ENCODE measurements around the gene XRN2. TPM values are rescaled to one million over a fixed set of nuclear protein-coding genes. Genes with fewer than 3 reads are reported as not detected.

XRN2 gene
- total RNA-seq, 1 experiment from 2014 or later = 77.7 TPM

DNA sequence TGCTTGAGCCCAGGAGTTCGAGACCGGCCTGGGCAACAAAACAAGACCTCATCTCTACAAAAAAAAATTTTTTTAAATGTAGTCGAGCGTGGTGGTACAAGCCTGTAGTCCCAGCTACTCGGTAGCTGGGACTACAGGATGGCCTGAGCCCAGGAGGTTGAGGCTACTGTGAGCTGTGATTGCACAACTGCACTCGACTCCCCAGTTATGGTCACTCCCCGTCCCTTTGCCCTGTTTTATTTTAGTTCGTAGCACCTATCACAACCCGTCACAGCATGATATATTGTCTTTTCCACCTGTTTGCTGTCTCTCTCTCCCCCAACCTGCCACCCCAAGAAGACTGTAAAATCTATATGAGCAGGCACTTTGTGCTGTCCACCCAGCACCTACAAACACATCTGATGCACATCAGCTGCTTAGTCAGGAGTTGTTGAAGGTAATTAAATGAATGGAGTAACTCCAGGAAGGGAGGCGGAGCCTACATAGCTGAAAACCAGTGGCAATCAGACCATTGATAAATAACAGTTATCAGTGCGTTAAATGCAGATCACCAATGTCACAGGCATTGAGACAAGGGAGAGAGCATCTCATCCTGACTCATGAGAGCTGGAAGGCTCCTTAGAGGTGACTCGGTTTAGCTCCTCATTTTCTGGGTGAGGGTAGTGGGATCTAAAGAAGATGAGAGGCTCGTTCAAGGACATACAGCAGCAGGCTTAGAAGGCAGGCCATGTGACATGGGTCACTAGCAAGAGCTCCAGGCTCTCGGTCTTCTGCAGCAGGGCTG is 14.4 kb upstream of the XRN2 start:
- intact Hi-C loops (cut with micrococcal nuclease; ENCODE audit: unreplicated experiment) = no loop called here
- no peak overlapping the region for H3K4me3 ChIP-seq (ENCODE audit: low read depth in 2 of 2, low read length in 2 of 2)
- TF ChIP-seq TCF7L2 (IDR thresholded peaks at IDR 0.05; ENCODE audit: low read depth, low read length) = no peak
- TF ChIP-seq, protein P1, sequence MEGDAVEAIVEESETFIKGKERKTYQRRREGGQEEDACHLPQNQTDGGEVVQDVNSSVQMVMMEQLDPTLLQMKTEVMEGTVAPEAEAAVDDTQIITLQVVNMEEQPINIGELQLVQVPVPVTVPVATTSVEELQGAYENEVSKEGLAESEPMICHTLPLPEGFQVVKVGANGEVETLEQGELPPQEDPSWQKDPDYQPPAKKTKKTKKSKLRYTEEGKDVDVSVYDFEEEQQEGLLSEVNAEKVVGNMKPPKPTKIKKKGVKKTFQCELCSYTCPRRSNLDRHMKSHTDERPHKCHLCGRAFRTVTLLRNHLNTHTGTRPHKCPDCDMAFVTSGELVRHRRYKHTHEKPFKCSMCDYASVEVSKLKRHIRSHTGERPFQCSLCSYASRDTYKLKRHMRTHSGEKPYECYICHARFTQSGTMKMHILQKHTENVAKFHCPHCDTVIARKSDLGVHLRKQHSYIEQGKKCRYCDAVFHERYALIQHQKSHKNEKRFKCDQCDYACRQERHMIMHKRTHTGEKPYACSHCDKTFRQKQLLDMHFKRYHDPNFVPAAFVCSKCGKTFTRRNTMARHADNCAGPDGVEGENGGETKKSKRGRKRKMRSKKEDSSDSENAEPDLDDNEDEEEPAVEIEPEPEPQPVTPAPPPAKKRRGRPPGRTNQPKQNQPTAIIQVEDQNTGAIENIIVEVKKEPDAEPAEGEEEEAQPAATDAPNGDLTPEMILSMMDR (IDR thresholded peaks at IDR 0.05) = no peak
- H3K9me3 ChIP-seq (ENCODE audit: control insufficient read depth, insufficient read depth, low read depth, low read length) = no peaks in the 10 kb centered on the region
- H3K27me3 ChIP-seq (ENCODE audit: control insufficient read depth, insufficient read depth, low read length) = no peaks in the 10 kb centered on the region
- ATAC-seq (no peak), DNase-seq (ENCODE audit: low read depth, low spot score) (no peak)
- no peak overlapping the region for H3K27ac ChIP-seq (ENCODE audit: low read length)
- H3K36me3 ChIP-seq (ENCODE audit: control insufficient read depth, insufficient read depth, low read length) = no peaks in the 10 kb centered on the region
- POLR2A ChIA-PET = no interaction called here
- in situ Hi-C loops (cut with HindIII; ENCODE audit: low pct_unique_long_range_greater_than_20kb, low sequenced_read_pairs) = no loop called here
- BruUV-seq (replicated peaks) = no TSS peak
- H3K4me1 ChIP-seq (ENCODE audit: control insufficient read depth, insufficient read depth, low read length) = no peaks in the 10 kb centered on the region
- CTCF ChIA-PET = no interaction called here

DNA sequence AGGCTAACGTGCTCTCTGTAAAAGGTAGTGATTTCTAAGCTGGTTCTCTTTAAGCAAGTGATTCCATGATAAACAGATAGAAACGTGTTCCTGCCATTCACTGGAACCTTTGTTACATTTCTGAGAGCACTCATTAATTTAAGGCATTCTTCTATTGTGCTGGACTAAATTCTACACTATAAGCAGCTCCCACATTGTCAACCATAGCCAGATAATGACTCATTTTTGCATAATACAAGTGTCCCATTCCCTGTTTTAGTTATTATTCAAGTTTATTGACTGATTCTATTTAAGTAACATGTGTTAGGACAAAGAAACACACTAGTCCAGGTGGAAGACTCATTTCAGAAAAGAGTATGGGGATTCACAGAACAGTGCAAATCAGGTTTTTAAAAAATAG is 13.5 kb upstream of the XRN2 start:
- no peaks in the 10 kb centered on the region for H3K27me3 ChIP-seq (ENCODE audit: control insufficient read depth, insufficient read depth, low read length)
- no peak for ATAC-seq
- no peak overlapping the region for H3K4me3 ChIP-seq (ENCODE audit: low read depth in 2 of 2, low read length in 2 of 2)
- DNase-seq (ENCODE audit: low read depth, low spot score) = no peak
- no TSS peak for BruUV-seq (replicated peaks)
- H3K27ac ChIP-seq (ENCODE audit: low read length) = no peak overlapping the region
- no peaks in the 10 kb centered on the region for H3K36me3 ChIP-seq (ENCODE audit: control insufficient read depth, insufficient read depth, low read length)
- H3K4me1 ChIP-seq (ENCODE audit: control insufficient read depth, insufficient read depth, low read length) = no peaks in the 10 kb centered on the region
- in situ Hi-C loops (cut with HindIII; ENCODE audit: low pct_unique_long_range_greater_than_20kb, low sequenced_read_pairs) (no loop called here), intact Hi-C loops (cut with micrococcal nuclease; ENCODE audit: unreplicated experiment) (no loop called here)
- CTCF ChIA-PET = no interaction called here
- H3K9me3 ChIP-seq (ENCODE audit: control insufficient read depth, insufficient read depth, low read depth, low read length) = no peaks in the 10 kb centered on the region
- POLR2A ChIA-PET = no interaction called here
- TF ChIP-seq SIN3A (IDR thresholded peaks at IDR 0.05; ENCODE audit: borderline replicate concordance, insufficient read depth, low read depth, low read length) (no peak), POLR2AphosphoS5 (IDR thresholded peaks at IDR 0.05; ENCODE audit: low read depth, low read length) (no peak), TCF7L2 (IDR thresholded peaks at IDR 0.05; ENCODE audit: low read depth, low read length) (no peak)
- TF ChIP-seq, protein P2, sequence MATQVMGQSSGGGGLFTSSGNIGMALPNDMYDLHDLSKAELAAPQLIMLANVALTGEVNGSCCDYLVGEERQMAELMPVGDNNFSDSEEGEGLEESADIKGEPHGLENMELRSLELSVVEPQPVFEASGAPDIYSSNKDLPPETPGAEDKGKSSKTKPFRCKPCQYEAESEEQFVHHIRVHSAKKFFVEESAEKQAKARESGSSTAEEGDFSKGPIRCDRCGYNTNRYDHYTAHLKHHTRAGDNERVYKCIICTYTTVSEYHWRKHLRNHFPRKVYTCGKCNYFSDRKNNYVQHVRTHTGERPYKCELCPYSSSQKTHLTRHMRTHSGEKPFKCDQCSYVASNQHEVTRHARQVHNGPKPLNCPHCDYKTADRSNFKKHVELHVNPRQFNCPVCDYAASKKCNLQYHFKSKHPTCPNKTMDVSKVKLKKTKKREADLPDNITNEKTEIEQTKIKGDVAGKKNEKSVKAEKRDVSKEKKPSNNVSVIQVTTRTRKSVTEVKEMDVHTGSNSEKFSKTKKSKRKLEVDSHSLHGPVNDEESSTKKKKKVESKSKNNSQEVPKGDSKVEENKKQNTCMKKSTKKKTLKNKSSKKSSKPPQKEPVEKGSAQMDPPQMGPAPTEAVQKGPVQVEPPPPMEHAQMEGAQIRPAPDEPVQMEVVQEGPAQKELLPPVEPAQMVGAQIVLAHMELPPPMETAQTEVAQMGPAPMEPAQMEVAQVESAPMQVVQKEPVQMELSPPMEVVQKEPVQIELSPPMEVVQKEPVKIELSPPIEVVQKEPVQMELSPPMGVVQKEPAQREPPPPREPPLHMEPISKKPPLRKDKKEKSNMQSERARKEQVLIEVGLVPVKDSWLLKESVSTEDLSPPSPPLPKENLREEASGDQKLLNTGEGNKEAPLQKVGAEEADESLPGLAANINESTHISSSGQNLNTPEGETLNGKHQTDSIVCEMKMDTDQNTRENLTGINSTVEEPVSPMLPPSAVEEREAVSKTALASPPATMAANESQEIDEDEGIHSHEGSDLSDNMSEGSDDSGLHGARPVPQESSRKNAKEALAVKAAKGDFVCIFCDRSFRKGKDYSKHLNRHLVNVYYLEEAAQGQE (IDR thresholded peaks at IDR 0.05; ENCODE audit: insufficient read depth in 1 of 2, low read depth in 2 of 2, low read length in 1 of 2) = no peak
- TF ChIP-seq, protein P1 (IDR thresholded peaks at IDR 0.05) = no peak
